Mesendoderm (in vitro differentiated cells): ENCODE data around the gene TGIF2.

Source experiments
- DNase-seq: peaks from one replicate; pipeline ENCODE4 v3.0.0; 2013
- H2AK5ac ChIP-seq: 2 replicates; pipeline ENCODE4 v1.6.1; 2013; ENCODE audit warnings: low read length, inconsistent platforms
- H2BK120ac ChIP-seq: 2 replicates; pipeline ENCODE4 v1.6.1; 2013; ENCODE audit warnings: low read depth, mild to moderate bottlenecking, low read length, moderate library complexity, mixed read lengths
- H2BK15ac ChIP-seq: replicated peaks from 2 replicates; pipeline ENCODE4 v1.6.1; 2013; ENCODE audit warnings: low read depth, mild to moderate bottlenecking, moderate library complexity
- H2BK5ac ChIP-seq: 2 replicates; pipeline ENCODE4 v1.6.1; 2013; ENCODE audit warnings: low read length, inconsistent platforms
- H3K18ac ChIP-seq: 2 replicates; pipeline ENCODE4 v1.6.1; 2013; ENCODE audit warnings: mild to moderate bottlenecking, low read length, mixed read lengths
- H3K23ac ChIP-seq: one replicate; pipeline ENCODE4 v1.6.1; 2013; ENCODE audit warnings: low read length
- H3K27ac ChIP-seq: 2 replicates; pipeline ENCODE4 v1.5.1; 2013; ENCODE audit warnings: low read depth, mild to moderate bottlenecking, inconsistent platforms, low read length, moderate library complexity
- H3K27me3 ChIP-seq: 2 replicates; pipeline ENCODE4 v1.6.1; 2013; ENCODE audit warnings: low read length, control low read depth, mild to moderate bottlenecking, inconsistent platforms; ENCODE audit not compliant: insufficient read depth, poor library complexity
- H3K36me3 ChIP-seq: 2 replicates; pipeline ENCODE4 v1.6.1; 2013; ENCODE audit warnings: low read length, inconsistent platforms; ENCODE audit not compliant: control insufficient read depth, insufficient read depth
- H3K4ac ChIP-seq: one replicate; pipeline ENCODE4 v1.6.1; 2013; ENCODE audit warnings: low read depth, mild to moderate bottlenecking, low read length, moderate library complexity
- H3K4me1 ChIP-seq: 2 replicates; pipeline ENCODE4 v1.6.1; 2013; ENCODE audit warnings: low read depth, low read length, inconsistent platforms; ENCODE audit not compliant: control insufficient read depth
- H3K4me2 ChIP-seq: 2 replicates; pipeline ENCODE4 v1.6.1; 2013; ENCODE audit warnings: low read length
- H3K4me3 ChIP-seq: 2 replicates; pipeline ENCODE4 v1.5.1; 2013; ENCODE audit warnings: mild to moderate bottlenecking, low read length
- H3K56ac ChIP-seq: one replicate; pipeline ENCODE4 v1.6.1; 2013; ENCODE audit warnings: low read length
- H3K79me1 ChIP-seq: 2 replicates; pipeline ENCODE4 v1.6.1; 2013; ENCODE audit warnings: low read length, inconsistent platforms
- H3K79me2 ChIP-seq: 2 replicates; pipeline ENCODE4 v1.6.1; 2013; ENCODE audit warnings: mild to moderate bottlenecking, low read length; ENCODE audit not compliant: control insufficient read depth, insufficient read depth
- H3K9ac ChIP-seq: 2 replicates; pipeline ENCODE4 v1.6.1; 2013; ENCODE audit warnings: low read length, inconsistent platforms
- H4K5ac ChIP-seq: one replicate; pipeline ENCODE4 v1.6.1; 2013; ENCODE audit warnings: low read length
- H4K8ac ChIP-seq: one replicate; pipeline ENCODE4 v1.6.1; 2013; ENCODE audit warnings: low read depth, mild to moderate bottlenecking, control low read depth, low read length, moderate library complexity
- WGBS: extraction: QIAGEN DNeasy Blood & Tissue Kit; methylation state at CpG from one replicate; pipeline ENCODE4 v1.1.7; 2013; ENCODE audit warnings: low lambda C conversion rate, missing lambda C conversion rate; ENCODE audit not compliant: insufficient coverage; ENCODE audit errors: extremely low coverage; 5-methylcytosine and 5-hydroxymethylcytosine counted together

The TGIF2 gene

GRCh38 chr20:36572701-36573102 lies 695 bp upstream of the TGIF2 start:
- H3K27me3 ChIP-seq = no peaks in the 10 kb centered on the region
- peak overlapping the region; percentile 80 for H2BK15ac ChIP-seq
- peaks cover under 1% of the 10 kb centered on the region for H3K79me1 ChIP-seq
- H2BK120ac ChIP-seq = peak overlapping the region; percentile 79
- peak overlapping the region; percentile 94 for H2BK5ac ChIP-seq
- H3K79me2 ChIP-seq = peaks cover 28% of the 10 kb centered on the region
- H3K9ac ChIP-seq = peak overlapping the region; percentile 92
- H3K27ac ChIP-seq = peak overlapping the region; percentile 95
- H3K18ac ChIP-seq = peak overlapping the region; percentile 98
- peak overlapping the region; percentile 59 for H4K5ac ChIP-seq
- H3K56ac ChIP-seq = peak overlapping the region; percentile 96
- peak overlapping the region; percentile 95 for H4K8ac ChIP-seq
- peak overlapping the region; percentile 15 for H3K23ac ChIP-seq
- H3K4me3 ChIP-seq = peak overlapping the region; percentile 65
- no CpG with 5 or more reads among the region's 20 CpGs for WGBS
- H3K4ac ChIP-seq = peak overlapping the region; percentile 98
- H3K4me2 ChIP-seq = peak overlapping the region; percentile 79
- peak; percentile 80 for DNase-seq
- H3K36me3 ChIP-seq = no peaks in the 10 kb centered on the region
- H3K4me1 ChIP-seq = peaks cover 7% of the 10 kb centered on the region
- peak overlapping the region; percentile 78 for H2AK5ac ChIP-seq

- peak overlapping the region; percentile 80 for H2BK15ac ChIP-seq
- H3K36me3 ChIP-seq = peaks cover 3% of the 10 kb centered on the region
- no peak overlapping the region for H4K5ac ChIP-seq
- H2BK5ac ChIP-seq = peak overlapping the region; percentile 45
- peak overlapping the region; percentile 98 for H3K4ac ChIP-seq
- DNase-seq = peak; percentile 23
- no peak overlapping the region for H3K23ac ChIP-seq
- H3K18ac ChIP-seq = peak overlapping the region; percentile 99
- peak overlapping the region; percentile 75 for H2BK120ac ChIP-seq
- no peak overlapping the region for H2AK5ac ChIP-seq
- H4K8ac ChIP-seq = peak overlapping the region; percentile 78
- WGBS = no CpG with 5 or more reads among the region's 53 CpGs
- peaks cover 11% of the 10 kb centered on the region for H3K79me1 ChIP-seq
- no peaks in the 10 kb centered on the region for H3K27me3 ChIP-seq
- peak overlapping the region; percentile 93 for H3K56ac ChIP-seq
- peaks cover 7% of the 10 kb centered on the region for H3K4me1 ChIP-seq
- peak overlapping the region; percentile 75 for H3K4me3 ChIP-seq
- peaks cover 39% of the 10 kb centered on the region for H3K79me2 ChIP-seq
- H3K9ac ChIP-seq = peak overlapping the region; percentile 76
- H3K4me2 ChIP-seq = peak overlapping the region; percentile 44
- peak overlapping the region; percentile 88 for H3K27ac ChIP-seq
Observed at GRCh38 chr20:36573798-36574365, 485 bp downstream of the TGIF2 start.

- H2BK15ac ChIP-seq = peak overlapping the region; percentile 80
- H2BK120ac ChIP-seq = peak overlapping the region; percentile 75
- H3K4me3 ChIP-seq = peak overlapping the region; percentile 82
- peak overlapping the region; percentile 97 for H3K4me2 ChIP-seq
- peak overlapping the region; percentile 90 for H3K9ac ChIP-seq
- DNase-seq = peak; percentile 70
- peak overlapping the region; percentile 88 for H3K27ac ChIP-seq
- H3K79me2 ChIP-seq = peaks cover 39% of the 10 kb centered on the region
- H4K8ac ChIP-seq = peak overlapping the region; percentile 78
- H3K56ac ChIP-seq = peak overlapping the region; percentile 93
- H3K23ac ChIP-seq = peak overlapping the region; percentile 66
- peaks cover 7% of the 10 kb centered on the region for H3K4me1 ChIP-seq
- H3K79me1 ChIP-seq = peaks cover 11% of the 10 kb centered on the region
- peak overlapping the region; percentile 99 for H3K18ac ChIP-seq
- H3K4ac ChIP-seq = peak overlapping the region; percentile 98
- no CpG with 5 or more reads among the region's 69 CpGs for WGBS
- no peaks in the 10 kb centered on the region for H3K27me3 ChIP-seq
- H2AK5ac ChIP-seq = no peak overlapping the region
- H3K36me3 ChIP-seq = peaks cover 5% of the 10 kb centered on the region
- H4K5ac ChIP-seq = no peak overlapping the region
- H2BK5ac ChIP-seq = peak overlapping the region; percentile 63
Observed at GRCh38 chr20:36574366-36575135, 1.2 kb downstream of the TGIF2 start.

- Histone ChIP-seq H3K4me2 (no peak overlapping the region), H3K36me3 (peaks cover 5% of the 10 kb centered on the region), H4K8ac (no peak overlapping the region), H3K79me1 (peaks cover 11% of the 10 kb centered on the region), H3K18ac (no peak overlapping the region), H4K5ac (no peak overlapping the region), H3K56ac (no peak overlapping the region), H2BK5ac (no peak overlapping the region), H2BK120ac (no peak overlapping the region), H3K27me3 (no peaks in the 10 kb centered on the region), H3K4ac (no peak overlapping the region), H3K4me1 (peaks cover 5% of the 10 kb centered on the region), H3K4me3 (no peak overlapping the region), H3K9ac (no peak overlapping the region), H2AK5ac (no peak overlapping the region), H2BK15ac (no peak overlapping the region), H3K23ac (no peak overlapping the region), H3K79me2 (peaks cover 39% of the 10 kb centered on the region), H3K27ac (no peak overlapping the region)
- no peak for DNase-seq
- WGBS = no CpG with 5 or more reads among the region's 1 CpG
Observed at GRCh38 chr20:36576081-36576445, 2.7 kb downstream of the TGIF2 start.

- H3K18ac ChIP-seq = no peak overlapping the region
- DNase-seq = no peak
Observed at GRCh38 chr20:36578356-36579041, 5.1 kb downstream of the TGIF2 start.

More at GRCh38 chr20:36578356-36579041, 5.1 kb downstream of the TGIF2 start:
- Histone ChIP-seq H3K27me3 (no peaks in the 10 kb centered on the region), H4K8ac (no peak overlapping the region), H3K4me3 (no peak overlapping the region), H3K27ac (no peak overlapping the region), H2AK5ac (no peak overlapping the region), H2BK120ac (no peak overlapping the region), H3K79me2 (peaks cover 39% of the 10 kb centered on the region), H3K79me1 (peaks cover 14% of the 10 kb centered on the region), H3K4ac (no peak overlapping the region), H3K23ac (no peak overlapping the region), H3K9ac (no peak overlapping the region), H2BK15ac (no peak overlapping the region), H3K4me1 (no peaks in the 10 kb centered on the region), H3K4me2 (no peak overlapping the region), H2BK5ac (no peak overlapping the region), H4K5ac (no peak overlapping the region), H3K36me3 (peaks cover 8% of the 10 kb centered on the region), H3K56ac (no peak overlapping the region)
- WGBS = no CpG with 5 or more reads among the region's 15 CpGs
